Endothelial cell of umbilical vein (primary cell): ENCODE results near the gene PTGFRN. TPM values are rescaled to one million over a fixed set of nuclear protein-coding genes. Genes with fewer than 3 reads are reported as not detected.

Source experiments
- BruUV-seq: library from RNA; stranded (reverse); fragments of 400-500 nt; replicated peaks from 2 replicates; lab custom pipeline; 2021; lab: Mats Ljungman, UMichigan
- CTCF ChIA-PET: fragments of 300-600, 350-600 bp; sonication (Branson Sonifier 250); formaldehyde crosslinking; loops from one replicate; lab custom pipeline; 2021; ENCODE audit warnings: antibody characterized with exemption, inconsistent platforms; lab: Charles Lee
- POLR2A ChIA-PET: fragments of 300-600, 350-600 bp; sonication (Branson Sonifier 250); formaldehyde crosslinking; loops from one replicate; lab custom pipeline; 2021; ENCODE audit warnings: antibody characterized with exemption, inconsistent platforms; lab: Charles Lee
- DNase-seq: peaks from one replicate; pipeline ENCODE4 v3.0.0-alpha.2; 2011; ENCODE audit warnings: low read depth, low spot score
- FAIRE-seq: peaks from 2 replicates; lab custom pipeline; 2011; peaks lifted over from hg19 to GRCh38; lab: Jason Lieb, UNC
- H2AFZ ChIP-seq: 2 replicates; pipeline ENCODE4 v1.6.0; 2012; ENCODE audit warnings: low read depth, low read length, control low read depth, inconsistent platforms
- H3K27ac ChIP-seq: 2 replicates; pipeline ENCODE4 v1.5.1; 2011; ENCODE audit warnings: low read depth, mild to moderate bottlenecking, control low read depth, low read length, moderate library complexity; ENCODE audit not compliant: insufficient read depth
- H3K27me3 ChIP-seq, 2 experiments: 2 replicates each; pipeline versions ENCODE4 v1.6.0 to v1.6.1; 2011; ENCODE audit warnings: low read length in 2 of 2, mixed read lengths in 1 of 2; ENCODE audit not compliant: control insufficient read depth in 2 of 2, insufficient read depth in 2 of 2
- H3K36me3 ChIP-seq, 2 experiments: 2 replicates in 1 of 2; 3 replicates in 1 of 2; pipeline ENCODE4 v1.5.1; 2011; ENCODE audit warnings: low read length in 2 of 2, mild to moderate bottlenecking in 1 of 2, moderate library complexity in 1 of 2; ENCODE audit not compliant: control insufficient read depth in 2 of 2, insufficient read depth in 2 of 2; ENCODE audit errors: extremely low read depth in 1 of 2
- H3K4me1 ChIP-seq: 3 replicates; pipeline ENCODE4 v1.5.1; 2011; ENCODE audit warnings: mild to moderate bottlenecking, low read length; ENCODE audit not compliant: control insufficient read depth, insufficient read depth; ENCODE audit errors: extremely low read depth
- H3K4me2 ChIP-seq: 2 replicates; pipeline ENCODE4 v1.6.1; 2011; ENCODE audit warnings: low read length, control low read depth, mixed read lengths; ENCODE audit not compliant: insufficient read depth
- H3K4me3 ChIP-seq, 3 experiments: fragments of 200-600 bp in 1 of 3; sonication (generic), shearing (Covaris generic) in 1 of 3; replicated peaks in 1 of 3; 2 replicates each; pipeline ENCODE4 v1.5.1; 2011 to 2016; ENCODE audit warnings: control low read depth in 3 of 3, low read length in 3 of 3, mild to moderate bottlenecking in 2 of 3, inconsistent platforms in 1 of 3, low read depth in 1 of 3, moderate library complexity in 1 of 3; ENCODE audit not compliant: insufficient read depth in 1 of 3
- H3K79me2 ChIP-seq: 2 replicates; pipeline ENCODE4 v1.6.0; 2012; ENCODE audit warnings: low read length, inconsistent platforms; ENCODE audit not compliant: control insufficient read depth, insufficient read depth
- H3K9ac ChIP-seq: replicated peaks from 2 replicates; pipeline ENCODE3; 2011; ENCODE audit warnings: low read length, control low read depth; ENCODE audit not compliant: insufficient read depth; ENCODE audit errors: extremely low read depth
- H3K9me1 ChIP-seq: replicated peaks from 3 replicates; pipeline ENCODE4 v1.6.0; 2011; ENCODE audit warnings: mild to moderate bottlenecking, low read length; ENCODE audit not compliant: control insufficient read depth, insufficient read depth; ENCODE audit errors: extremely low read depth
- H3K9me3 ChIP-seq: replicated peaks from 2 replicates; pipeline ENCODE4 v1.5.1; 2012; ENCODE audit warnings: low read length, inconsistent platforms; ENCODE audit not compliant: control insufficient read depth, insufficient read depth
- H4K20me1 ChIP-seq: replicated peaks from 2 replicates; pipeline ENCODE3; 2011; ENCODE audit warnings: mild to moderate bottlenecking, low read length; ENCODE audit not compliant: control insufficient read depth, insufficient read depth; ENCODE audit errors: extremely low read depth
- EZH2 ChIP-seq: IDR thresholded peaks from 2 replicates; pipeline ENCODE4 v1.6.1; 2012; ENCODE audit warnings: borderline replicate concordance, low read depth, mild to moderate bottlenecking, moderate library complexity, low read length, inconsistent platforms; ENCODE audit not compliant: severe bottlenecking
- FOS ChIP-seq: IDR thresholded peaks from 2 replicates; pipeline ENCODE4 v1.6.1; 2011; ENCODE audit warnings: mild to moderate bottlenecking, low read length, moderate library complexity, borderline replicate concordance; ENCODE audit not compliant: insufficient read depth
- GATA2 ChIP-seq: IDR thresholded peaks from 2 replicates; pipeline ENCODE4 v1.7.0; 2011; ENCODE audit warnings: low read depth, mild to moderate bottlenecking, moderate library complexity, mixed read lengths, low read length; ENCODE audit not compliant: insufficient read length, insufficient read depth
- JUN ChIP-seq: IDR thresholded peaks from 2 replicates; pipeline ENCODE4 v1.6.1; 2011; ENCODE audit warnings: borderline replicate concordance, low read depth; ENCODE audit not compliant: insufficient read length, insufficient read depth
- MYC ChIP-seq: IDR thresholded peaks from one replicate; pipeline ENCODE4 v1.6.1; 2011; ENCODE audit warnings: mild to moderate bottlenecking, low read depth, low read length
- POLR2A ChIP-seq: IDR thresholded peaks from 2 replicates; pipeline ENCODE4 v1.6.1; 2012; ENCODE audit warnings: low read depth, mild to moderate bottlenecking, control low read depth, low read length
- POLR2AphosphoS5 ChIP-seq: IDR thresholded peaks from 2 replicates; pipeline ENCODE4 v1.6.1; 2012; ENCODE audit warnings: low read depth, mild to moderate bottlenecking, control low read depth, low read length, moderate library complexity; ENCODE audit not compliant: insufficient read depth
- dilution Hi-C: fragments of 300-500 bp; cut with MboI; formaldehyde crosslinking; loops from one replicate; pipeline ENCODE4 v1.15.0; 2019; ENCODE audit warnings: low sequenced_read_pairs; ENCODE audit not compliant: extremely low pct_ligation_motif_present
- intact Hi-C: fragments of 100-400 bp; cut with micrococcal nuclease; formaldehyde crosslinking; loops from one replicate; pipeline ENCODE4 v1.10.0; 2022
- polyA plus RNA-seq, 4 experiments: library from polyadenylated mRNA; depleted of rRNA in 3 of 4; stranded (reverse) in 3 of 4; unstranded in 1 of 4; fragments of >200 nt; gene quantifications; 2 replicates each; pipeline versions ENCODE4 v1.2.1 to v1.2.3, GENCODE V29; 2011 to 2012; ENCODE audit warnings: missing spikeins in 1 of 4
- total RNA-seq: library from RNA; stranded (reverse); gene quantifications from 2 replicates; pipeline ENCODE4 v1.2.3, GENCODE V29; 2021
- TF ChIP-seq, protein P1 (sequence below), 2 donors: IDR thresholded peaks; 1 replicate in 1 of 2; 2 replicates in 1 of 2; pipeline ENCODE4 v1.5.1; 2011; ENCODE audit warnings: low read length in 2 of 2, mild to moderate bottlenecking in 2 of 2, moderate library complexity in 2 of 2, control low read depth in 1 of 2, inconsistent platforms in 1 of 2, low read depth in 1 of 2; ENCODE audit not compliant: insufficient read depth in 1 of 2; ENCODE audit errors: extremely low read depth in 1 of 2
- TF ChIP-seq, protein P2 (sequence below): IDR thresholded peaks from 2 replicates; pipeline ENCODE4 v1.6.1; 2011; ENCODE audit not compliant: insufficient read depth, insufficient read length

PTGFRN gene
- total and polyA plus RNA-seq, 2 donors (not counting 3 experiments of a cell fraction or from before 2014, with no cell fraction given), result 39.6 to 60.7 TPM

DNA sequence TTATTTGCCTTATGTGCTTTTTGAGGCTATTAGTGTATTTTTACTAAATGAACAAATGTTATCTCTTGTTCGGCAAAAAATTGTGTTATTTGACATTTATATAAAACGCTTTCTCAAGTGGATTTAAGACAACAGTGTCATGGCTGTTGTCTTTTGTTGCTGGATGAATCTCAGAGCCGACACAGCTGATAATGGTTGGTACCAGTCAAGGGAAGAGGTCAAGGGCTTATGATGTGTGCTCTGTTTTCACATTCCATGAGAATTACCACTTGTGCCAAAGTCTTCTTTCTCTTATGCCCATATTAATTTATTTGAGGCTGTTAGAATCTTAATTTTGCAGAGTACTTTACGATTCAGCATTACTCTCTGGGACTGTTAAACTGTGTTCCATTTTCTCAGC lies 74.0 kb downstream of the PTGFRN start:
- POLR2A ChIA-PET, result no interaction called here

More for the DNA sequence above, 74.0 kb downstream of the PTGFRN start:
- DNase-seq, result no peak
- no peak overlapping the region for H3K9ac ChIP-seq
- no peaks in the 10 kb centered on the region for H3K9me3 ChIP-seq
- FAIRE-seq, result no peak
- dilution Hi-C loops, result no loop called here
- no peaks in the 10 kb centered on the region for H3K36me3 ChIP-seq
- no peak overlapping the region for H3K27ac ChIP-seq
- BruUV-seq, result no TSS peak
- H3K27me3 ChIP-seq, result no peaks in the 10 kb centered on the region
- no peak overlapping the region for H2AFZ ChIP-seq
- H3K4me3 ChIP-seq, result no peak overlapping the region
- H4K20me1 ChIP-seq, result no peaks in the 10 kb centered on the region
- no peaks in the 10 kb centered on the region for H3K9me1 ChIP-seq
- CTCF ChIA-PET, result no interaction called here
- intact Hi-C loops, result no loop called here
- no peak overlapping the region for H3K4me2 ChIP-seq
- H3K79me2 ChIP-seq, result no peaks in the 10 kb centered on the region
- TF ChIP-seq MYC (no peak), EZH2 (no peak), JUN (no peak), FOS (no peak), POLR2AphosphoS5 (no peak), POLR2A (no peak), GATA2 (no peak)
- TF ChIP-seq, protein P1, sequence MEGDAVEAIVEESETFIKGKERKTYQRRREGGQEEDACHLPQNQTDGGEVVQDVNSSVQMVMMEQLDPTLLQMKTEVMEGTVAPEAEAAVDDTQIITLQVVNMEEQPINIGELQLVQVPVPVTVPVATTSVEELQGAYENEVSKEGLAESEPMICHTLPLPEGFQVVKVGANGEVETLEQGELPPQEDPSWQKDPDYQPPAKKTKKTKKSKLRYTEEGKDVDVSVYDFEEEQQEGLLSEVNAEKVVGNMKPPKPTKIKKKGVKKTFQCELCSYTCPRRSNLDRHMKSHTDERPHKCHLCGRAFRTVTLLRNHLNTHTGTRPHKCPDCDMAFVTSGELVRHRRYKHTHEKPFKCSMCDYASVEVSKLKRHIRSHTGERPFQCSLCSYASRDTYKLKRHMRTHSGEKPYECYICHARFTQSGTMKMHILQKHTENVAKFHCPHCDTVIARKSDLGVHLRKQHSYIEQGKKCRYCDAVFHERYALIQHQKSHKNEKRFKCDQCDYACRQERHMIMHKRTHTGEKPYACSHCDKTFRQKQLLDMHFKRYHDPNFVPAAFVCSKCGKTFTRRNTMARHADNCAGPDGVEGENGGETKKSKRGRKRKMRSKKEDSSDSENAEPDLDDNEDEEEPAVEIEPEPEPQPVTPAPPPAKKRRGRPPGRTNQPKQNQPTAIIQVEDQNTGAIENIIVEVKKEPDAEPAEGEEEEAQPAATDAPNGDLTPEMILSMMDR (IDR thresholded peaks at IDR 0.05; ENCODE audit: extremely low read depth in 1 of 2, insufficient read depth in 1 of 2, low read depth in 1 of 2, low read length in 2 of 2), result no peak
- TF ChIP-seq, protein P2, sequence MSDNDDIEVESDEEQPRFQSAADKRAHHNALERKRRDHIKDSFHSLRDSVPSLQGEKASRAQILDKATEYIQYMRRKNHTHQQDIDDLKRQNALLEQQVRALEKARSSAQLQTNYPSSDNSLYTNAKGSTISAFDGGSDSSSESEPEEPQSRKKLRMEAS, result no peak
- no peaks in the 10 kb centered on the region for H3K4me1 ChIP-seq
